Left lung (tissue), 10 donors: ENCODE data around the gene PSMB7. TPM values are rescaled to one million over a fixed set of nuclear protein-coding genes. Genes with fewer than 3 reads are reported as not detected.

Experiments
- ATAC-seq: fragments of 200-7000 bp; cut with Tn5 transposase; one replicate; pipeline ENCODE4 v1.9.1; 2020; ENCODE audit warnings: moderate library complexity
- DNase-seq, 4 donors: peaks; one replicate each; pipeline ENCODE4 v3.0.0-alpha.2; 2013 to 2020
- H3K27ac ChIP-seq, 2 donors: fragments of 200-600 bp; sonication (generic) in 1 of 2; one replicate each; pipeline versions ENCODE4 v1.5.0 to v1.8.0; 2020 to 2021
- H3K27me3 ChIP-seq, 2 donors: fragments of 200-600 bp; sonication (generic) in 1 of 2; one replicate each; pipeline versions ENCODE4 v1.5.0 to v1.8.0; 2020 to 2021
- H3K36me3 ChIP-seq, 2 donors: fragments of 200-600 bp; sonication (generic) in 1 of 2; one replicate each; pipeline versions ENCODE4 v1.5.0 to v1.8.0; 2020 to 2021
- H3K4me1 ChIP-seq, 2 donors: fragments of 200-600 bp; one replicate each; pipeline ENCODE4 v1.8.0; 2021
- H3K4me3 ChIP-seq, 2 donors: fragments of 200-600 bp; sonication (generic) in 1 of 2; one replicate each; pipeline versions ENCODE4 v1.5.0 to v1.8.0; 2020 to 2021; ENCODE audit warnings: mild to moderate bottlenecking in 1 of 2
- H3K9me3 ChIP-seq, 2 donors: fragments of 200-600 bp; sonication (generic) in 1 of 2; one replicate each; pipeline versions ENCODE4 v1.5.0 to v1.8.0; 2020 to 2021
- CTCF ChIP-seq, 2 donors: fragments of 200-600 bp; sonication (generic) in 1 of 2; IDR thresholded peaks; one replicate each; pipeline versions ENCODE4 v1.5.0 to v1.8.0; 2021; ENCODE audit warnings: antibody characterized with exemption in 2 of 2
- intact Hi-C, 2 donors: fragments of 100-400 bp; cut with DNase I; formaldehyde crosslinking; loops; one replicate each; pipeline versions ENCODE4 v1.11.2 to v1.14.2; 2022
- polyA plus RNA-seq, 6 donors: library from polyadenylated mRNA; unstranded; fragments of 120-200 nt; gene quantifications; one replicate each; pipeline ENCODE4 v1.2.1, GENCODE V29; 2013; ENCODE audit not compliant: insufficient read length in 6 of 6
- total RNA-seq, 2 donors: library from RNA; stranded (reverse); fragmentation: NEBNext Ultra II Directional; extraction: Animal tissue kit (Norgen Biotek cat#: 25700); gene quantifications; one replicate each; pipeline ENCODE4 v1.2.1, GENCODE V29; 2021
- donor health status: DM: no; HTN: yes; CAD: no.
- donor health status: DM: no; HTN: no; CAD: no.

PSMB7 gene
- total and polyA plus RNA-seq, 8 donors = 86.3 to 220 (median 203) TPM

- H3K27ac ChIP-seq = peak overlapping the region; percentile 47 to 49
- no peaks in the 10 kb centered on the region for H3K9me3 ChIP-seq
- DNase-seq (peak; percentile 65 to 84 (median 74)), ATAC-seq (peak; percentile 59)
- peaks cover 3 to 12% of the 10 kb centered on the region in 2 donors for H3K4me1 ChIP-seq
- no peaks in the 10 kb centered on the region for H3K27me3 ChIP-seq
- TF ChIP-seq CTCF (IDR thresholded peaks at IDR 0.05) = no peak
- H3K4me3 ChIP-seq = no peak overlapping the region
- intact Hi-C loops = no loop called here
- H3K36me3 ChIP-seq = peaks cover 0 to 91% of the 10 kb centered on the region in 2 donors
Measured at GRCh38 chr9:124342776-124343485, 72.3 kb downstream of the PSMB7 start.

GRCh38 chr9:124342402-124342775 is 72.9 kb downstream of the PSMB7 start:
- Histone ChIP-seq H3K4me3 (no peak overlapping the region), H3K36me3 (peaks cover 0 to 91% of the 10 kb centered on the region in 2 donors), H3K27me3 (no peaks in the 10 kb centered on the region), H3K4me1 (peaks cover 3 to 12% of the 10 kb centered on the region in 2 donors), H3K9me3 (no peaks in the 10 kb centered on the region), H3K27ac (peak overlapping the region; percentile 47 to 49)
- DNase-seq = peak in 1 of 4 donors; percentile 79
- intact Hi-C loops = no loop called here
- no peak for TF ChIP-seq CTCF (IDR thresholded peaks at IDR 0.05)
- ATAC-seq = peak; percentile 9

GRCh38 chr9:124341455-124342170 is 73.6 kb downstream of the PSMB7 start:
- Histone ChIP-seq H3K4me1 (peaks cover 3 to 12% of the 10 kb centered on the region in 2 donors), H3K9me3 (no peaks in the 10 kb centered on the region), H3K36me3 (peaks cover 0 to 91% of the 10 kb centered on the region in 2 donors), H3K27ac (no peak overlapping the region), H3K4me3 (no peak overlapping the region), H3K27me3 (no peaks in the 10 kb centered on the region)
- TF ChIP-seq CTCF (IDR thresholded peaks at IDR 0.05) = no peak
- intact Hi-C loops = no loop called here
- DNase-seq = peak in 1 of 4 donors; percentile 53
- no peak for ATAC-seq

- H3K4me3 ChIP-seq = no peak overlapping the region
- H3K27ac ChIP-seq = no peak overlapping the region
Measured at GRCh38 chr9:124340219-124341069, 74.8 kb downstream of the PSMB7 start.

More at GRCh38 chr9:124340219-124341069, 74.8 kb downstream of the PSMB7 start:
- ATAC-seq (no peak), DNase-seq (peak in 1 of 4 donors; percentile 24)
- H3K9me3 ChIP-seq = no peaks in the 10 kb centered on the region
- peaks cover 0 to 91% of the 10 kb centered on the region in 2 donors for H3K36me3 ChIP-seq
- peaks cover 3 to 12% of the 10 kb centered on the region in 2 donors for H3K4me1 ChIP-seq
- no peak for TF ChIP-seq CTCF (IDR thresholded peaks at IDR 0.05)
- H3K27me3 ChIP-seq = no peaks in the 10 kb centered on the region
- intact Hi-C loops = no loop called here
